Activated naive CD8-positive, alpha-beta T cell (primary cell): ENCODE results near the gene JAKMIP1.

ENCODE experiments used
- H3K27ac Mint-ChIP-seq: one replicate; pipeline ENCODE4 v1.8.0; 2021; ENCODE audit warnings: mixed read lengths
- H3K27me3 Mint-ChIP-seq: one replicate; pipeline ENCODE4 v1.8.0; 2021; ENCODE audit warnings: mixed read lengths
- H3K36me3 Mint-ChIP-seq: one replicate; pipeline ENCODE4 v1.8.0; 2021; ENCODE audit warnings: mixed read lengths
- H3K4me1 Mint-ChIP-seq: one replicate; pipeline ENCODE4 v1.8.0; 2021; ENCODE audit warnings: low read depth, mixed read lengths
- H3K4me3 Mint-ChIP-seq: one replicate; pipeline ENCODE4 v1.8.0; 2021; ENCODE audit warnings: mild to moderate bottlenecking, mixed read lengths
- H3K9me3 Mint-ChIP-seq: one replicate; pipeline ENCODE4 v1.8.0; 2021; ENCODE audit warnings: low read depth, mixed read lengths

JAKMIP1 gene

DNA sequence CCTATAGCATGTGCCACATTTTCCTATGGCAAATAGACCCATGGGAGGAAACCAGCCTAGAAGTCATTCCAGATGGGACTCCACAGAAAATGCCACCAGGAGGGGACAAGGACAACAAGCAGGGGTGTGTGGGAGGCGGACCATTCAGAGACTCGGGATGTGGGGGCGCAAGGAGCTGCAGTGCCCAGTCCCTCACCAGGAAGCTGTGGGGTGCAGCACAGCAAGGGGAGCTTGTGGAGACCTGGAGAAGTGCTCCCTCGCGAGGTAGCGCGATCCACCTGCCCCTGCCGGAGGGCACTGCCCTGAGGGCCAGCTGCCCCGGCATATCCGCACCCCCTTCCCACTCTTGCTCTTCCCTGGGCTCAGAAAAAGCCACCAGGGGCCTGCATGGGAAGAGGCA, 136.7 kb downstream of the JAKMIP1 start:
- Mint-ChIP-seq H3K36me3 (no peaks in the 10 kb centered on the region), H3K27ac (no peak overlapping the region), H3K4me1 (no peaks in the 10 kb centered on the region), H3K4me3 (no peak overlapping the region), H3K27me3 (peaks cover 3% of the 10 kb centered on the region), H3K9me3 (peaks cover 4% of the 10 kb centered on the region)

DNA sequence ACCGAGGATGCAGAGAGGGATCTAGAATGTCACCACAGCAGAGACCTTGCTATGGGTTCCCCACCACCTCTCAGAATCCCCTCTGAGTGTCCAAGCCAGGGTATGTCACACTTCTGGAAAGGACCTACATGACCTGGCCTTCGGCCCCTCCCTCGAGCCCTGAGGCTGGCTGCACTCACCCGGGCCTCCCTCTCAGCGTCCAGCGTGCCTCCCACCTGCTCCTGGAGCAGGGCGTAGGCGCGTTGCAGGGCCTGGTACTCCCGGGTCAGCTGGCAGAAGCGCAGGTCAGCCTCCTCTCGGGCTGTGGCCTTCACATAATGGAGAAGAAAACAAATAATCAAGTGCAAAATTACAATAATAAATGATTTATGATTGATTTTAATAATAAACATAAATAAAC, 138.2 kb downstream of the JAKMIP1 start:
- H3K27me3 Mint-ChIP-seq: peaks cover 3% of the 10 kb centered on the region
- no peak overlapping the region for H3K4me3 Mint-ChIP-seq
- H3K4me1 Mint-ChIP-seq: no peaks in the 10 kb centered on the region
- peaks cover 9% of the 10 kb centered on the region for H3K9me3 Mint-ChIP-seq
- no peak overlapping the region for H3K27ac Mint-ChIP-seq
- H3K36me3 Mint-ChIP-seq: peaks cover 3% of the 10 kb centered on the region

GRCh38 chr4:6059375-6059805, 141.0 kb downstream of the JAKMIP1 start:
- no peak overlapping the region for H3K27ac Mint-ChIP-seq
- peaks cover 9% of the 10 kb centered on the region for H3K9me3 Mint-ChIP-seq
- peaks cover 3% of the 10 kb centered on the region for H3K36me3 Mint-ChIP-seq
- no peaks in the 10 kb centered on the region for H3K27me3 Mint-ChIP-seq
- H3K4me3 Mint-ChIP-seq: no peak overlapping the region
- no peaks in the 10 kb centered on the region for H3K4me1 Mint-ChIP-seq

DNA sequence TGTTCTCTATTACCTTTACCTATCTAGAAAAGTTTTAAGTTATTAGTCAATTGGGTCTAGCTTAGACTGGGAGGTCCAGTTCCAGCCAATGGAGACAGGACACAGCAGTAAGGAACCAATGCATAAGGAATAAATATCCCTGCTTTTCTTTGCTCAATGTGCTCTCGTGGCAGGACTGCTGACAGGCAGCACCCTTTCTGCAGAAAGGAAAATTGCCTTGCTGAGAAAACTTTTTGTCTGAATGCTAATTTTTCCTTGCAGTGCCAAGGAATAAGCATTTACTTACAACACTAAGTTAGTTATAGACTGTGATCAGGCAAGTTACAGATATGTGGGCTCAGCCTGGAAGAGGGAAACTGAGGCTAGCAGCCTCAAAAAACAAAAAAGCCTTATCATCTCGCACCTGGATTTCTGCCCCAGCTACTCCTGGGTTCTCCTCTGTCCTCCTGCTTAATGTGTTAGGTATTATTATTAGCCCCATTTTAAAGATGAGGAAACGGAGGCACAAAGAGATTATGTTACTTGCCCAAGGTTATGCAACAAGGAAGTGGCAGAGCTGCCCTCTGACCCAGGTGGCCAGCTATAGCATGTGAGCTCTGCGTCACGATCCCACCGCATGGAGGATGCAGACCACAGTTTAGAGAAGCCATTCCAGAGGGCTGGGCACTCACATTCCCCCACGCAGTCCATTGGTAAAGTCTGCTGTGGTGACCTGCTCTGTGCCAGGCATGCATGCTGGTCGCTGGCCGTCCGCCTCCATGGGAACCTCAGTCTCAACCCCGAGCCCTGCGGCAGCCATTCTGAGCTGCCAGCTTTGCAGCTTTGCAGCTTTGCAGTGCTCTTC, 141.6 kb downstream of the JAKMIP1 start:
- Mint-ChIP-seq H3K36me3 (peaks cover 3% of the 10 kb centered on the region), H3K9me3 (peaks cover 9% of the 10 kb centered on the region)

DNA sequence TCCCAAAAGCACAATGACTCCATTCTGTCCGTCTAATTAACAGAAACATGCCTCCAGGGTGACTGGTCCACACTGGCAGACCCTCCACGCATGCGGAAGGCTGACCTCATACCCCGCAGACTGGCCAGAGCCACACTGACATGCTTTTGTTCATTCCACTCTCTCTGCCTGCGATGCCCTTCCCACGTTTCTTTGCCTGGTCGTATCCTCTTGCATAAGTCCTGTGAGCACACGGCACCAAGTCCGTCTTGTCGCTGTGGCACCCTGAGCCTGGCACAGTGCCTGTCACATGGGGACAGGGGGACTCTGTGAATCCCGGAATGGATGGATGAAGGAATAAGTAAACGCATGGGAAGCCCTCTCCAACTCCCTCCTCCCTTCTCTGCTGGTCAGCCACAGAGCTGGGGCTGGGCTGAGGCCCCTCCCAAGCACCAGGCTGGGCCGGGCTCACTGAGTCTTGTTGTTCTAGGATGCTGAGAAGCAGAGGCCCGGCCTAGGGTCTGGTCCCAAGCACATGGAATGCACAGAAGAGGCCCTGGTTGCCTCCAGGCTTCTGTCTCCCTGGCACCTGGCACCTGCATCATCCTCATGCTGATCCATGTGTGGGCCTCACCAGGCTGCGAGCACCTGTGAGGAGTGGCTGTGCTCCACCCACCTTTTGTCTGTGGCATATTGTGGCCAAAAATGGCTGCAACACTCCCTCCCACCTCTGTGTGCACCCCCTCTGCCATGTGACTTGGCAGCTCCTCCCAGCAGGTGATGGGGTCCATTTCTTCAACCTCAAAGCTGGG, 143.2 kb downstream of the JAKMIP1 start:
- Mint-ChIP-seq H3K4me1 (no peaks in the 10 kb centered on the region), H3K27me3 (no peaks in the 10 kb centered on the region), H3K9me3 (peaks cover 9% of the 10 kb centered on the region), H3K27ac (no peak overlapping the region), H3K4me3 (no peak overlapping the region), H3K36me3 (peaks cover 3% of the 10 kb centered on the region)

More for the DNA sequence above, 141.6 kb downstream of the JAKMIP1 start:
- Mint-ChIP-seq H3K4me3 (no peak overlapping the region), H3K27ac (no peak overlapping the region), H3K4me1 (no peaks in the 10 kb centered on the region), H3K27me3 (no peaks in the 10 kb centered on the region)

DNA sequence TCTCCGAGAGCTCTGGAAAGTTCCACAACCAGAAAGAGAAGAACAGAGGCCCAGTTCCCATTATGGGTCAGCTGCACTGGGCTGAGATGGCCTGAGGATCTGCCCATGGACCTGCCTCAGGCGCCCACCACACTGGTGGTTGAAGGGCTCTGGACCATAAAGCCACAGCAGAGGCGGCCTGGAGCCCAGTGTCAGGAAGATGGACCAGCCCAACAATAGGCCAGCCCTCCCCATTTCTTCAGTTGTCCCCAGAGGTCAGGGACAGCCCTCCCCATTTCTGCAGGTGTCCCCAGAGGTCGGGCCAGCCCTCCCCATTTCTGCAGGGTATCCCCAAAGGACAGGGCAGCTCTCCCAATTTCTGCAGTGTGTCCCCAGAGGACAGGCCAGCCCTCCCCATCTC, 144.9 kb downstream of the JAKMIP1 start:
- H3K4me3 Mint-ChIP-seq: no peak overlapping the region
- no peak overlapping the region for H3K27ac Mint-ChIP-seq
- H3K9me3 Mint-ChIP-seq: peaks cover 8% of the 10 kb centered on the region
- no peaks in the 10 kb centered on the region for H3K4me1 Mint-ChIP-seq
- H3K36me3 Mint-ChIP-seq: peaks cover 3% of the 10 kb centered on the region
- peaks cover 2% of the 10 kb centered on the region for H3K27me3 Mint-ChIP-seq

GRCh38 chr4:6055030-6055429, 145.3 kb downstream of the JAKMIP1 start:
- no peaks in the 10 kb centered on the region for H3K4me1 Mint-ChIP-seq
- peaks cover 3% of the 10 kb centered on the region for H3K36me3 Mint-ChIP-seq
- no peak overlapping the region for H3K27ac Mint-ChIP-seq
- H3K27me3 Mint-ChIP-seq: peaks cover 3% of the 10 kb centered on the region
- peaks cover 5% of the 10 kb centered on the region for H3K9me3 Mint-ChIP-seq
- H3K4me3 Mint-ChIP-seq: no peak overlapping the region

GRCh38 chr4:6054162-6054922, 146.0 kb downstream of the JAKMIP1 start:
- peaks cover 3% of the 10 kb centered on the region for H3K36me3 Mint-ChIP-seq
- H3K27ac Mint-ChIP-seq: no peak overlapping the region
- peaks cover 5% of the 10 kb centered on the region for H3K9me3 Mint-ChIP-seq
- H3K4me1 Mint-ChIP-seq: no peaks in the 10 kb centered on the region
- H3K27me3 Mint-ChIP-seq: peaks cover 3% of the 10 kb centered on the region
- H3K4me3 Mint-ChIP-seq: no peak overlapping the region

DNA sequence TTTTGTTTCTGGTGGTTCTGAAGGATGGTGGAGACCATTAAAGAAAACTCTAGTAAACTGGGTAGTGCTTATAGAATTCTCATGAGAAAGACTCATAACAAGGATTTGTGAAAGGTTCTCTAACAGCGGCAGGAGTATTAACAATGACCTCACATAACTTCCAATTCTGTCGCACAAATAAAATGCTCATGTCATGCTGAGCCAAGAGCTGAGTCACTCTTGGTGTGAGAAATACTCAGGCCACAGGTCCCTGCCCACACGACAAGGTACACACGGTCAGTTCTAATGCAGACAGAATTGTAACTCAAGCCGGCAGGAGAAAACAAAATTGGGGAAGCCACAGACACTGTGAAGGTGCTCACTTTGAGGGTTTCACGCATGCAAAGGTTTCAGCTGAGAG, 147.7 kb downstream of the JAKMIP1 start:
- Mint-ChIP-seq H3K4me3 (no peak overlapping the region), H3K9me3 (no peaks in the 10 kb centered on the region), H3K36me3 (no peaks in the 10 kb centered on the region), H3K27ac (no peak overlapping the region), H3K4me1 (peaks cover 2% of the 10 kb centered on the region), H3K27me3 (peaks cover 3% of the 10 kb centered on the region)

DNA sequence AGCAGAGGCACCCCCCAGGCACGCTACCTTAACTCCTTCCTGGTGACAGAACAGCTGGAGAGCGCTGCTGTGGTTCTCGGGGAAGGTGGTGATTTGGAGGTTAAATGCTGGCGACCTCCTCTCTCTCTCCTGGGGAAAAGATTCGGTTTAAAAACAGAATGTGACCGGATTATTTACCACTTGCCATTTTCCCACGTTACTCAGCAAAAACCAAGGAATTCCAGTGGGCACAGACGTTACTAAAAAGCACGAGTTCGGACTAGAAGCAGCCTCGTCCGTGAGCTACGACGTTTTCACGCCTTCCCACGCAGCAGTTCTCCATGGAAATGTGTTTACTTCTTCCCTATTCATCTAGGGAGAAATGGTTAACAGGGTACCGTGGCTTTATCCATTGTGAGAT, 149.8 kb downstream of the JAKMIP1 start:
- H3K36me3 Mint-ChIP-seq: no peaks in the 10 kb centered on the region
- peaks cover 3% of the 10 kb centered on the region for H3K27me3 Mint-ChIP-seq
- no peak overlapping the region for H3K27ac Mint-ChIP-seq
- H3K4me3 Mint-ChIP-seq: no peak overlapping the region
- no peaks in the 10 kb centered on the region for H3K9me3 Mint-ChIP-seq
- H3K4me1 Mint-ChIP-seq: peaks cover 2% of the 10 kb centered on the region

DNA sequence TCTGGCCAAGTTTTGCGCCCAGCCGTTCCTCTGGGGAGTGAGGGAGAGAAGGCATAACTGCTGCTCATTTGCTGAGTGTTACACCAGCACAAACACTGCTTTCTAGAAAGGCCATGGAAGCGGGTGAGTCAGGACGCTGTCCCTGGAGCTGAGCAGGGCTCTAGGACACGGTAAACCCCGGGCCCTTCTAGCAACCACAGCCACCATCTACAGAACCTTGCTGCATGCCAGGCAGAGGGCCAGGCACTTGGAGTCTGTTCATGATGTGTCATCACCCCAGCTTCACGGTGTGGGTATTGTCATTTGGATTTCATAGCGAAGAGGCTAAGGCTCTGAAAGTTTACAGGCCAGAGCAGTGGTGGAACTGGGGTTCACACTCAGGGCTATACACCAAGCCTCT, 150.4 kb downstream of the JAKMIP1 start:
- no peak overlapping the region for H3K27ac Mint-ChIP-seq

DNA sequence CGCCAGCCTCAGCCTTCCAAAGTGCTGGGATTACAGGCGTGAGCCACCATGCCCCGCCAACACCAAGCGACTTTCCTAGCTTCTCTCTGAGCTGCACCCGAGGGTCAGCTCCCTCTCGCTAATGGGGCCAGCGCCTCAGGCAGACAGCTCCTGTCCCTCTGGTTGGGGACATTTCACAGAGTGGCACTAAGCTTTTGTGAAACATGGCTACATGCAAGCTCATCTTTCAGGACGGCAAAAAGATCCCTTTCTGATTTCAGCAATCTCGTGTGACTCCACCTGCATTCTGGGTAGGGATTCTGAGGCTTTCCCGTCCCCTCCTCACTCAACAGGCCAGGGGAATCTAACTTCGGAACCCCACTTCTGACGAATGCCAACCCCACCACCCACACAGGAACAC, 151.1 kb downstream of the JAKMIP1 start:
- Mint-ChIP-seq H3K27ac (no peak overlapping the region), H3K4me1 (peaks cover 2% of the 10 kb centered on the region), H3K9me3 (no peaks in the 10 kb centered on the region), H3K36me3 (no peaks in the 10 kb centered on the region), H3K27me3 (peaks cover 6% of the 10 kb centered on the region), H3K4me3 (no peak overlapping the region)

More for the DNA sequence above, 150.4 kb downstream of the JAKMIP1 start:
- Mint-ChIP-seq H3K4me3 (no peak overlapping the region), H3K4me1 (peaks cover 2% of the 10 kb centered on the region), H3K36me3 (no peaks in the 10 kb centered on the region), H3K9me3 (no peaks in the 10 kb centered on the region), H3K27me3 (peaks cover 6% of the 10 kb centered on the region)

- H3K4me1 Mint-ChIP-seq: peaks cover 2% of the 10 kb centered on the region
Observed at GRCh38 chr4:6048537-6048936, 151.8 kb downstream of the JAKMIP1 start.

DNA sequence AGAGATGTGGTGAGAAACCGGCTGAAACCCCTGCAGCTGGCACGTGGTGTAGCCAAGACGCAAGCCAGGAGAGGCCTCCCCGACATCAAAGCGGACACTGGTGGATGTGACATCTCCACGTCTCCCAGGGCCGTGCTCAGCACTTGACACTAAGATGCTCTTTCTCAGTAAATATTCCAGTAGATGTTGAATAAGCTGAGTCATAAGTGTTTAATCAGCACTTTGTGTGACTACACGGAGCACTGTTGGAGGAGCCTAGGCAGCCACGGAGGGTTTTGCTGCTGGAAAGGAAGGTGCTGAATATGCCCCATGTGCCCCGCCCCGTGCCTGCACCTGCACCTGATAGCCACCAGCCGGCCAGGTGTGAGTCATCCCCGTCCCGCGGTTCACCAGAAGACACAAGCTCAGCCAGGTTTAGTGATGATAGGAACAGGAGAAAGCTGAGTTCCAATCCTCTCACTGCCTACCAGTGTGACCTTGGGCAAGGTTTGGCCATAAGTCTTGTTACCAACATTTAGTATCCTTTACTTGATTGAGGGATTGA, 153.1 kb downstream of the JAKMIP1 start:
- no peak overlapping the region for H3K27ac Mint-ChIP-seq
- no peaks in the 10 kb centered on the region for H3K36me3 Mint-ChIP-seq
- H3K4me3 Mint-ChIP-seq: no peak overlapping the region
- H3K4me1 Mint-ChIP-seq: peaks cover 2% of the 10 kb centered on the region
- no peaks in the 10 kb centered on the region for H3K9me3 Mint-ChIP-seq
- peaks cover 13% of the 10 kb centered on the region for H3K27me3 Mint-ChIP-seq

More at GRCh38 chr4:6048537-6048936, 151.8 kb downstream of the JAKMIP1 start:
- Mint-ChIP-seq H3K27me3 (peaks cover 10% of the 10 kb centered on the region), H3K36me3 (no peaks in the 10 kb centered on the region), H3K27ac (no peak overlapping the region), H3K9me3 (no peaks in the 10 kb centered on the region), H3K4me3 (no peak overlapping the region)
